Esophagus muscularis mucosa (tissue), 4 donors: ENCODE measurements around the gene SLC12A6. TPM values are rescaled to one million over a fixed set of nuclear protein-coding genes. Genes with fewer than 3 reads are reported as not detected.

Experiments used
- DNase-seq: peaks from one replicate; pipeline ENCODE4 v3.0.0-alpha.2; 2017; ENCODE audit errors: extremely low spot score
- H3K27ac ChIP-seq, 4 donors: fragments of 200-600 bp; sonication (generic); replicated peaks in 1 of 4; 1 replicate in 3 of 4; 2 replicates in 1 of 4; pipeline ENCODE4 v1.5.1; 2016 to 2019; ENCODE audit warnings: mild to moderate bottlenecking in 1 of 4
- H3K27me3 ChIP-seq, 4 donors: fragments of 200-600 bp; sonication (generic); one replicate each; pipeline versions ENCODE4 v1.5.1 to v1.6.0; 2016 to 2019
- H3K36me3 ChIP-seq, 4 donors: fragments of 200-600 bp; sonication (generic); one replicate each; pipeline ENCODE4 v1.5.1; 2016 to 2019
- H3K4me1 ChIP-seq, 4 donors: fragments of 200-600 bp; sonication (generic); one replicate each; pipeline ENCODE4 v1.5.1; 2016 to 2019
- H3K4me3 ChIP-seq, 4 donors: fragments of 200-600 bp; sonication (generic); 1 replicate in 2 of 4; 2 replicates in 2 of 4; pipeline ENCODE4 v1.5.1; 2016 to 2019; ENCODE audit warnings: mild to moderate bottlenecking in 4 of 4, moderate library complexity in 1 of 4
- H3K9me3 ChIP-seq, 4 donors: fragments of 200-600 bp; sonication (generic); 1 replicate in 3 of 4; 2 replicates in 1 of 4; pipeline ENCODE4 v1.5.1; 2016 to 2019
- CTCF ChIP-seq, 3 experiments: fragments of 200-600 bp in 2 of 3; fragments of 450-650 bp in 1 of 3; sonication (generic) in 2 of 3; IDR thresholded peaks; one replicate each; pipeline ENCODE4 v1.5.1; 2017 to 2019; ENCODE audit warnings: antibody characterized with exemption in 3 of 3, mild to moderate bottlenecking in 2 of 3, moderate library complexity in 1 of 3
- EP300 ChIP-seq: sonication (generic); formaldehyde crosslinking; IDR thresholded peaks from one replicate; pipeline ENCODE4 v1.6.1; 2017; ENCODE audit warnings: antibody characterized with exemption
- POLR2A ChIP-seq: fragments of 450-650 bp; IDR thresholded peaks from one replicate; pipeline ENCODE4 v1.6.1; 2017; ENCODE audit warnings: antibody characterized with exemption, moderate library complexity, mild to moderate bottlenecking, low read depth
- POLR2AphosphoS5 ChIP-seq, 2 donors: sonication (generic); formaldehyde crosslinking; IDR thresholded peaks; one replicate each; pipeline ENCODE4 v1.6.1; 2017; ENCODE audit warnings: antibody characterized with exemption in 2 of 2
- WGBS: methylation state at CpG from one replicate; pipeline ENCODE4 v1.1.5; 2018; 5-methylcytosine and 5-hydroxymethylcytosine counted together
- intact Hi-C: fragments of 100-400 bp; cut with DNase I; formaldehyde crosslinking; loops from one replicate; pipeline ENCODE4 v1.15.1; 2023
- total RNA-seq, 4 donors: library from RNA; depleted of rRNA; stranded (reverse); fragments of >200 nt; gene quantifications; one replicate each; pipeline versions ENCODE4 v1.1.0 to v1.2.1, GENCODE V29; 2016

SLC12A6 gene
- total RNA-seq, 4 donors from 2014 or later: 16.1 to 21.4 (median 16.3) TPM

GRCh38 chr15:34217587-34218225 lies 119.9 kb downstream of the SLC12A6 start:
- no peak for TF ChIP-seq CTCF (IDR thresholded peaks at IDR 0.05)
- no peak for TF ChIP-seq POLR2AphosphoS5 (IDR thresholded peaks at IDR 0.05)
- TF ChIP-seq EP300: no peak
- TF ChIP-seq POLR2A: no peak
- Histone ChIP-seq H3K27ac (no peak overlapping the region), H3K9me3 (no peaks in the 10 kb centered on the region), H3K4me3 (no peak overlapping the region), H3K27me3 (no peaks in the 10 kb centered on the region), H3K4me1 (no peaks in the 10 kb centered on the region), H3K36me3 (no peaks in the 10 kb centered on the region)
- no peak for DNase-seq
- 91% methylated on average over 7 of the region's 7 CpGs for whole genome bisulfite sequencing
- intact Hi-C loops: no loop called here

GRCh38 chr15:34216527-34217270 lies 120.9 kb downstream of the SLC12A6 start:
- intact Hi-C loops: no loop called here
- TF ChIP-seq POLR2A (no peak), CTCF (IDR thresholded peaks at IDR 0.05) (no peak), POLR2AphosphoS5 (IDR thresholded peaks at IDR 0.05) (no peak), EP300 (no peak)
- DNase-seq: no peak
- Histone ChIP-seq H3K4me3 (no peak overlapping the region), H3K36me3 (no peaks in the 10 kb centered on the region), H3K9me3 (no peaks in the 10 kb centered on the region), H3K27ac (no peak overlapping the region), H3K27me3 (no peaks in the 10 kb centered on the region), H3K4me1 (no peaks in the 10 kb centered on the region)

DNA sequence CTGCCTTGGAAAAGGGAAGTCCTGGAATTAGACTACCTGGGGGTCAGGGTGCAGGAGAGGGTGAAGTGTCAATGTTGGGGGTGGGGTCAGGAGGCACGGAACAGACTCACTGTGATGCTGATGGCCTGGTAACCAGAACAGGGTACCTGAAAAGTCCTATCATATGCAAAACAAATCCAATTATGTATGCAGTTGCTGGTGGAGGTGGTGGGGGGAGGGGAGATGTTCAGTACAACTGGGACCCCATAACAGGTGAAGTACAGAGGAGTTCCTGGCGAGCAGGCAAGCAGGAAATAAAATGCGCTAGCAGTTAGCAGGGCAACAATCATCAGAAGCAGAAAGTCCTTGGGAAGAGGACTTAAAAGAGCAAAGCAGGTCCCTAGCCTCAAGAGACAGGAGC lies 123.4 kb downstream of the SLC12A6 start:
- intact Hi-C loops: loop anchor here (5.0 kb wide), 1 partner anchor 112 kb away; the partner anchor contains the start of genes EMC7 and PGBD4
- TF ChIP-seq POLR2AphosphoS5 (IDR thresholded peaks at IDR 0.05) (no peak), POLR2A (no peak), EP300 (no peak), CTCF (IDR thresholded peaks at IDR 0.05) (no peak)
- 53% methylated on average over 3 of the region's 3 CpGs for WGBS
- no peaks in the 10 kb centered on the region for H3K27me3 ChIP-seq
- no peak overlapping the region for H3K27ac ChIP-seq
- no peaks in the 10 kb centered on the region for H3K36me3 ChIP-seq
- DNase-seq: no peak
- H3K9me3 ChIP-seq: no peaks in the 10 kb centered on the region
- no peak overlapping the region for H3K4me3 ChIP-seq
- H3K4me1 ChIP-seq: peaks cover 0 to 3% (median 1%) of the 10 kb centered on the region in 4 donors

DNA sequence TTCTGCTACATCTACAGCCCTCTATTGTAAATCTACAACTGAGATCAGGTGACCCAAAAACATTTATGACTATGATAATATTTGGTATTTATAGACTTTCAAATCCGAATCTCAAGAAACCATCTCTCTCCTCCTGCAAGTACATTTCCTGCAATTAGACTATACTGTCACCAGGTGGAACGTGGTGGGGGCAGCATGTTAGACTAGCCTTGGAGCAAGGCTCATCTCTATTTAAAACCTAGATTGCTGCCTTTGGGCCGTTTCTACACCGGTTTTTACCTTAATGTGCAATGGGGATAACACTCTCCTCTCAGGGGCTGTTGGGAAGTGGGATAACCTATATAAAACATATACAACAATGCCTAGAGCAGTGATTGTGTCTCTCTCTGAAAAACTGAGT lies 123.9 kb downstream of the SLC12A6 start:
- peaks cover 3 to 7% (median 5%) of the 10 kb centered on the region in 4 donors for H3K4me1 ChIP-seq
- no peak for DNase-seq
- H3K4me3 ChIP-seq: no peak overlapping the region
- no peaks in the 10 kb centered on the region for H3K36me3 ChIP-seq
- no peaks in the 10 kb centered on the region for H3K27me3 ChIP-seq
- H3K27ac ChIP-seq: no peak overlapping the region
- intact Hi-C loops: loop anchor here (5.0 kb wide), 1 partner anchor 111 kb away; the partner anchor contains the start of genes EMC7 and PGBD4
- 36% methylated on average over 4 of the region's 4 CpGs for WGBS
- TF ChIP-seq POLR2AphosphoS5 (IDR thresholded peaks at IDR 0.05) (no peak), CTCF (IDR thresholded peaks at IDR 0.05) (no peak), POLR2A (no peak), EP300 (no peak)
- H3K9me3 ChIP-seq: no peaks in the 10 kb centered on the region
